MCF 10A (cell line): ENCODE measurements around the gene PRPF6. TPM values are rescaled to one million over a fixed set of nuclear protein-coding genes. Genes with fewer than 3 reads are reported as not detected.

ENCODE experiments used
- BruUV-seq: library from RNA; stranded (reverse); fragments of 400-500 nt; replicated peaks from 2 replicates; lab custom pipeline; 2021; lab: Mats Ljungman, UMichigan
- CTCF ChIA-PET: fragments of 300-600 bp; sonication (Branson Sonifier 250); formaldehyde crosslinking; extraction: SDS; loops from one replicate; lab custom pipeline; 2021; ENCODE audit warnings: antibody characterized with exemption, inconsistent platforms; lab: Yijun Ruan, JAX
- POLR2A ChIA-PET: fragments of 300-600, 350-650 bp; sonication (Branson Sonifier 250); formaldehyde crosslinking; extraction: SDS; loops from one replicate; lab custom pipeline; 2020; ENCODE audit warnings: antibody characterized with exemption, inconsistent platforms; lab: Yijun Ruan, JAX
- DNase-seq: peaks from one replicate; pipeline ENCODE4 v3.0.0-alpha.2; 2018; ENCODE audit not compliant: unreplicated experiment
- H3K27ac Mint-ChIP-seq: one replicate; pipeline ENCODE4 v1.8.0; 2022; ENCODE audit warnings: mild to moderate bottlenecking, low read depth, mixed read lengths; ENCODE audit not compliant: unreplicated experiment
- H3K27me3 Mint-ChIP-seq: one replicate; pipeline ENCODE4 v1.8.0; 2022; ENCODE audit warnings: mixed read lengths; ENCODE audit not compliant: insufficient read depth, unreplicated experiment
- H3K36me3 Mint-ChIP-seq: one replicate; pipeline ENCODE4 v1.8.0; 2022; ENCODE audit warnings: mild to moderate bottlenecking, moderate library complexity, mixed read lengths; ENCODE audit not compliant: insufficient read depth, unreplicated experiment
- H3K4me1 Mint-ChIP-seq: one replicate; pipeline ENCODE4 v1.8.0; 2022; ENCODE audit warnings: mixed read lengths; ENCODE audit not compliant: insufficient read depth, unreplicated experiment
- H3K4me3 Mint-ChIP-seq: one replicate; pipeline ENCODE4 v1.8.0; 2022; ENCODE audit warnings: mild to moderate bottlenecking, moderate library complexity, mixed read lengths; ENCODE audit not compliant: unreplicated experiment
- H3K9me3 Mint-ChIP-seq: one replicate; pipeline ENCODE4 v1.8.0; 2022; ENCODE audit warnings: mixed read lengths; ENCODE audit not compliant: unreplicated experiment
- intact Hi-C: fragments of 100-400 bp; cut with micrococcal nuclease; formaldehyde crosslinking; loops from 2 replicates; pipeline ENCODE4 v1.14.1; 2022
- total RNA-seq: library from RNA; stranded (reverse); gene quantifications from 2 replicates; pipeline ENCODE4 v1.2.3, GENCODE V29; 2022
- TF ChIP-seq, protein P1 (sequence below): fragments of 200-600 bp; IDR thresholded peaks from one replicate; pipeline ENCODE4 v1.8.0; 2022; ENCODE audit warnings: antibody characterized with exemption, mild to moderate bottlenecking; ENCODE audit not compliant: unreplicated experiment

The PRPF6 gene
- total RNA-seq, 1 experiment from 2014 or later, result 70.9 TPM

DNA sequence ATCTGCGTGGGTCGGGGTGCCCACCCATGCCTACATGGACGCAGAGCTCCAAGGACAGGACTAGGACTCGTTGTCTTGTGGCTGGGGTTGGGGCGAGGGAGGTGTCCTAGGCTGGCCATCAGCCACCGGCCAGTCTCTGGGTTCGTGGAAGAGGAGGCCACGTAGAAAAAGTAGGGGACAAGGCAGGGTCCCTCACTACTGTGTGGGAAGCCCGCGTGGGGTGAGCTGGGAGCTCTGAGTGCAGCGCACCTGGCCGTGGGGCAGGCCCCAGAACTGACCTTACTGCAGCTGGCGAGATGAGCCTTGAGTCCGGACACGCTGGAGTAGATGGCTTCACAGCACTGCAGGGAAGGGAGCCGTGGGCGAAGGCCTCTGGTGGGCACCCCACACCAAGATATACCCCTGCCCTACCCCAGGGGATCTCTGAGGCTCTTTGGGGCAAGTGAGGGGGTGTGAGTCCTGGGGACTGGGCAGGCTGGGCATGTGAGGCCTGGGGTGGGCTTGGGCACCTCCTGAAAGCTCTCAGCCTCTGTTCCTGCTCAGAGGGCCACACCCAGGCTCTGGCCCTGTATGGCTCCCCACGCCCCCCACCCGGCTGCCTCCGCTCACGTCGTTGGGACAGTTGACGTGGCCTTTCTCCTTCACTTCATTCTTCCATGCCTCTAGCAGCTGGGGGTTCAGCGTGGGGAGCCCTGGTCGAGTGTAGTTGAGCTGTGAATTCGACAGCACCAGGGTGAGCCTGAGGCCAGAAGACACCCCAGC, 19.1 kb upstream of the PRPF6 start:
- no peak overlapping the region for H3K4me3 Mint-ChIP-seq
- H3K4me1 Mint-ChIP-seq, result peaks cover 8% of the 10 kb centered on the region
- no peak overlapping the region for H3K27ac Mint-ChIP-seq
- H3K9me3 Mint-ChIP-seq, result no peaks in the 10 kb centered on the region
- TF ChIP-seq, protein P1, sequence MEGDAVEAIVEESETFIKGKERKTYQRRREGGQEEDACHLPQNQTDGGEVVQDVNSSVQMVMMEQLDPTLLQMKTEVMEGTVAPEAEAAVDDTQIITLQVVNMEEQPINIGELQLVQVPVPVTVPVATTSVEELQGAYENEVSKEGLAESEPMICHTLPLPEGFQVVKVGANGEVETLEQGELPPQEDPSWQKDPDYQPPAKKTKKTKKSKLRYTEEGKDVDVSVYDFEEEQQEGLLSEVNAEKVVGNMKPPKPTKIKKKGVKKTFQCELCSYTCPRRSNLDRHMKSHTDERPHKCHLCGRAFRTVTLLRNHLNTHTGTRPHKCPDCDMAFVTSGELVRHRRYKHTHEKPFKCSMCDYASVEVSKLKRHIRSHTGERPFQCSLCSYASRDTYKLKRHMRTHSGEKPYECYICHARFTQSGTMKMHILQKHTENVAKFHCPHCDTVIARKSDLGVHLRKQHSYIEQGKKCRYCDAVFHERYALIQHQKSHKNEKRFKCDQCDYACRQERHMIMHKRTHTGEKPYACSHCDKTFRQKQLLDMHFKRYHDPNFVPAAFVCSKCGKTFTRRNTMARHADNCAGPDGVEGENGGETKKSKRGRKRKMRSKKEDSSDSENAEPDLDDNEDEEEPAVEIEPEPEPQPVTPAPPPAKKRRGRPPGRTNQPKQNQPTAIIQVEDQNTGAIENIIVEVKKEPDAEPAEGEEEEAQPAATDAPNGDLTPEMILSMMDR, result no peak
- H3K27me3 Mint-ChIP-seq, result no peaks in the 10 kb centered on the region
- intact Hi-C loops, result no loop called here
- DNase-seq, result no peak
- POLR2A ChIA-PET, result interaction anchor here (1.7 kb wide), 1 partner anchor 19 kb away, joined by 5 read pairs; the partner anchor contains the start of gene PRPF6
- CTCF ChIA-PET, result interaction anchor here (1.2 kb wide), 1 partner anchor 425 kb away, joined by 5 read pairs; the partner anchor contains the start of gene PTK6
- peaks cover 21% of the 10 kb centered on the region for H3K36me3 Mint-ChIP-seq
- BruUV-seq, result no TSS peak

DNA sequence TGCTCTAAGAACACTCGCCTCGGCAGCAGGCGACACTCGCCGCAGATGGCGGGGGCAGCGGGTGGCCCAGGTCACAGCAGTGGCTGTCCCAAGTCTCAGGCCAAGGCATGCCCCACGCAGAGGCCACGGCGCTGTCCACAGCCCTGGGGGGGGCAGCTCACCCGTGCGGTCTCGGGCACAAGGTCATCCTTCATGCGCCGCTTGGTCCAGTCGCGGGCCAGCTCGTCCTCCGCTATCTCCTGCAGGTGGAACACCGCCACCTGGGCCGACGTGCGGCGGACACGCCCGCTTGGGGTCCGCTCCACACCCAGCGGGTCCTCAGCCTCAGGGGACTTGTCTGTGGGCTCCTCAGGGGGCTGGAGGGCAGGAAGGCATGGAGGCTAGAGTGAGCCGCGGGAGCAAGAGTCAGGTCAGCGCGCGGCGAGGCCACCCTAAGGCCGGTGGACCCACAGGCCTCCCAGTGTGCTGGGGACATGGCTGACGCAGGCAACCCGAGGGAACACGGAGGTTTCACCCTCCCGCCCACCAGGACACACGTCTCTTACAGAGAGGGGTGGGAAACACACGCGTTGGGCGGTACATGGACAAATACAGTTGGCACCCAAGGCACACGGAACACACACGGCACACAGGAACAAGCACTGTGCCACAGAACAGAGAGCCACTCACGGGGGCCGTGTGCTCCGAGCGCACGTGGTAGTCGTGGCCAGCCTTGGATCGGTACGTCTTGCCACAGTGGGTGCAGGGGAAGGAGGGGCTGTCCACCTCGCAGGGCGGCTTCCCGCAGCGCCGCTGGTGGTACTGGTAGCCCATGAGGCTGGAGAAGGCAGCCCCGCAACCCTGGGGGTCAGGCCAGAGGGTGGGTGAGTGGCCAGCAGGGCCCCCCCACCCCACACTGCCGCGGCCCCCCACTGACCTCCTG, 18.2 kb upstream of the PRPF6 start:
- TF ChIP-seq, protein P1, result no peak
- no peak for DNase-seq
- Mint-ChIP-seq H3K4me3 (no peak overlapping the region), H3K9me3 (no peaks in the 10 kb centered on the region), H3K27me3 (no peaks in the 10 kb centered on the region), H3K4me1 (peaks cover 8% of the 10 kb centered on the region), H3K36me3 (peaks cover 21% of the 10 kb centered on the region), H3K27ac (no peak overlapping the region)
- ChIA-PET CTCF (no interaction called here), POLR2A (interaction anchor here (0.7 to 1.7 kb wide), 2 partner anchors 11 to 18 kb away, joined by 5 read pairs; partner anchors contain the start of gene PRPF6)
- no TSS peak for BruUV-seq
- intact Hi-C loops, result no loop called here

DNA sequence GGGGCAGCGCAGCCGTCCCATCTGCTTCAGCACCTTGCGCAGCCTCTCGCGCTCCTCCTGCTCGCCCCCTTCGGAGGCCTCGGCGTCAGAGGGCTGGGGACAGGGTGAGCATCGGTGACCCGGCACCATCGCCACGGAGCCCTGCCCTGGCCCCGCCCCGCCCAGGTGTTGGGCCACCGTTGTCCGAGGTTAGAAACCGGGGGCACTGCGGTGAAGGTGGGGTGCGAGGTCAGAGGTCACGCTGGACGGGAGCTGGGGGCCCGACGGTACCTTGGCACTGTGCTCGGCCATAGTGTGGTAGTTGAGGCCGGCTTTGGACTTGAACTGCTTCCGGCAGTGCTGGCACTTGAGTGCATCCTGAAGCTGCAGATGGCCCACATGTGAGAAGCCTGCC, 17.6 kb upstream of the PRPF6 start:
- no peak overlapping the region for H3K4me3 Mint-ChIP-seq
- intact Hi-C loops, result no loop called here
- H3K36me3 Mint-ChIP-seq, result peaks cover 20% of the 10 kb centered on the region
- TF ChIP-seq, protein P1, result no peak
- DNase-seq, result no peak
- H3K4me1 Mint-ChIP-seq, result peaks cover 7% of the 10 kb centered on the region
- no TSS peak for BruUV-seq
- ChIA-PET POLR2A (interaction anchor here (0.7 kb wide), 1 partner anchor 10 kb away, joined by 5 read pairs; no protein-coding TSS in a partner anchor), CTCF (no interaction called here)
- no peaks in the 10 kb centered on the region for H3K27me3 Mint-ChIP-seq
- no peaks in the 10 kb centered on the region for H3K9me3 Mint-ChIP-seq
- no peak overlapping the region for H3K27ac Mint-ChIP-seq
